ENCODE data around the gene GFY.
A peak's percentile ranks its signal among the peaks of the same experiment; 100 is the strongest.
"Not testable (repeated sequence)": the region's sequence is repeated elsewhere in the genome, so short reads cannot be mapped to it uniquely, and the experiment has no call there.

GFY gene

GRCh38 chr19:49470615-49470978, 45.4 kb downstream of the GFY start:
- DNase-seq = no peak

GRCh38 chr19:49472936-49473335, 47.7 kb downstream of the GFY start:
- DNase-seq = no peak

DNA sequence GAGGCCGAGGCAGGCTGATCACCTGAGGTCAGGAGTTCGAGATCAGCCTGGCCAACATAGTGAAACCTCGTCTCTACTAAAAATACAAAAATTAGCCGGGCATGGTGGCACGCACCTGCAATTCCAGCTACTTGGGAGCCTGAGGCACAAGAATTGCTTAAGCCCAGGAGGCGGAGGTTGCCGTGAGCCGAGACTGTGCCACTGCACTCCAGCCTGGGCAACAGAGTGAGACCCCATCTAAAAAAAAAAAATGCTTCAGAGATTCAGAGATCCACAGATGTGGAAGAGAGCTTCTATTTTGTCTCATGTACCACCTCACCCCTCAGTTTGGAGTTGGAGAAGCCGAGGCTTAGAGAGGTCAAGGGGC, 48.3 kb downstream of the GFY start:
- DNase-seq = not testable (repeated sequence)

GRCh38 chr19:49473868-49474541, 48.8 kb downstream of the GFY start, which contains the start of gene FLT3LG:
Gene FLT3LG, plus strand, starts transcription at chr19:49474215. Its CDS starts 425 bp downstream, at chr19:49474640.
- DNase-seq = peak; percentile 89 to 92

DNA sequence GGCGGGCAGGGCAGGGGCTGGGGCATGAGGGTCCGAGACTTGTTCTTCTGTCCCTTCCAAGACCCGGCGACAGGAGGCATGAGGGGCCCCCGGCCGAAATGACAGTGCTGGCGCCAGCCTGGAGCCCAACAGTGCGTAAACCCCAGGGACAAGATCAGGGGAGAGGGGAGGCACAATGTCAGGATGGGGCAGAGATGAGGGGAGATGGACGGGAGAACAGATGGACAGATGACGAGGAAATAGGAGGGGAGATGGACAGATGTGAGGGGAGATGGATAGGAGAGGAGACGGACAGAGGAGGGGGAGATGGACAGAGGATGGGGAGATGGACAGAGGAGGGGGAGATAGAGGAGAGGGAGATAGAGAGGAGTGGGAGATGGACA, 49.3 kb downstream of the GFY start:
- no peak for DNase-seq

- DNase-seq = no peak
Measured at GRCh38 chr19:49475191-49475917, 50.2 kb downstream of the GFY start.

- DNase-seq = peak; percentile 65 to 70
Measured at GRCh38 chr19:49475995-49476880, 51.0 kb downstream of the GFY start.
